NCI-H526 (cell line): ENCODE data around the gene HOXC10.

Experiments used
- DNase-seq, 2 experiments: peaks; one replicate each; lab custom pipeline; 2025; lab: John Stamatoyannopoulos, UW

Gene HOXC10

DNA sequence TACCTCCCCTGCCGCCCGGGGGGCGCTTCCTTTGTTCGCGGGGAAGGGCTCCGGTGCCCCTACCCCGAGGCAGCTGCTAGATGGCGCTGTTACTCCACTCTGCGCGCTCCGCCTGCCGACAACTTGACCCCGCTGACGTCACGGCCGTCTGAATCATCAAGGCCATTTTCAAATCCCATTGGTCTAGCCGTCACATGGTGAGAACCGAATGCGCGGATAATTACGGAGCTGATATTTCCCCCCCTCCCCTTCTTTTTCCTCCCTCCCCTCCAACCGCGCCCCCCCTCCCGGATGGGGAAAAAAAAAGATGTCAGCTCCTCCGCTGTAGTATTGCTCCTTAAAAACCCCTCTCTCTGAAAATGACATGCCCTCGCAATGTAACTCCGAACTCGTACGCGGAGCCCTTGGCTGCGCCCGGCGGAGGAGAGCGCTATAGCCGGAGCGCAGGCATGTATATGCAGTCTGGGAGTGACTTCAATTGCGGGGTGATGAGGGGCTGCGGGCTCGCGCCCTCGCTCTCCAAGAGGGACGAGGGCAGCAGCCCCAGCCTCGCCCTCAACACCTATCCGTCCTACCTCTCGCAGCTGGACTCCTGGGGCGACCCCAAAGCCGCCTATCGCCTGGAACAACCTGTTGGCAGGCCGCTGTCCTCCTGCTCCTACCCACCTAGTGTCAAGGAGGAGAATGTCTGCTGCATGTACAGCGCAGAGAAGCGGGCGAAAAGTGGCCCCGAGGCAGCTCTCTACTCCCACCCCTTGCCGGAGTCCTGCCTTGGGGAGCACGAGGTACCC is at the start of gene HOXC10:
Gene HOXC10, plus strand, starts transcription at position 246 of the 791 bp plus-strand sequence. Its CDS starts 114 bp downstream, at position 360.
- DNase-seq, result peak; percentile 98 to 99

DNA sequence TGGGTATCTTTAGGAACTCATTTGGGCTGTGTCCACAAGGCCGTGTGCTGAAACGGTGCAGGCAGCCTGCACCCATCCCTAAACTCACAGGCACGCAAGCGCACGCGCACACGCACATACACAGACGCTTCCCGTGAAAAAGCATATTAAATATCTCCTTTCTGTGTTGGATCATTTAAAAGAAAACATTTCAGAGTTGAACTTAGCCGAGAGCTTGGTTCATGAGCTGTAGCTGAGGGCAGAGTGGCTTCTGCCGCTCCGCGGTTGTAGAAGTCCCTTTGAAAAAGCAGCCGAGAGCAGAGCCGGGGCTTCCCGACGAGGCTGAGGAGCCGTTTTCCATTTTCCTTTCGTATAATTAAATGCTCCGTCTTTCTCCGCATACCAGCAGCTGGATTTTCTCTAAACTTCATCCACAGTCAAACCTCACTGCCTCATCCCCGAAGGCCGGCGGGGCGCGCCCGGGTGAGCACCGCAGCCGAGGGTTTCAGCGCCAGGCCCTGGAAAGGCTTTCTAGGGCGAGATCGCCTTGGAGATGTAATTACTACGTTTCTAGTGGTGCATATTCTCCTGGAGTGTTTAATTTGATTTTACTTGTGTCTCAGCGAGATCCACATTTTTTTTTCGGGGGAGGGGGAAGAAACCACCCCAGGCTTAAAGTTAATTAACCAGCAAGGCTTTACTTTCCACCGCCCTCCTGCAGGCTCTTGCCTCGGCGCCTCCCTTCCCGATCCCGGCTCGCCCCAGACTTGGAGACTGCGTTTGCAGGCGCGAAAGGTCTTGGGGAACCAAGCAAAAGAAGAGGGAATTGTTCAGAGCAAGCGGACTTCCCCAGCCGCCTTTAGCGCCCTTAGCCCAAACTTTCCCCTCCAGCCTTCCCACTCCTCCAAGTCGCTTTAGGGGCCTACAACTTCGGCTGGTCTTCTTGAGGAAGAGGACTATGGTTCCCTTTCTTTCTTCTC is 49.3 kb upstream of the HOXC10 start:
- no peak for DNase-seq

DNA sequence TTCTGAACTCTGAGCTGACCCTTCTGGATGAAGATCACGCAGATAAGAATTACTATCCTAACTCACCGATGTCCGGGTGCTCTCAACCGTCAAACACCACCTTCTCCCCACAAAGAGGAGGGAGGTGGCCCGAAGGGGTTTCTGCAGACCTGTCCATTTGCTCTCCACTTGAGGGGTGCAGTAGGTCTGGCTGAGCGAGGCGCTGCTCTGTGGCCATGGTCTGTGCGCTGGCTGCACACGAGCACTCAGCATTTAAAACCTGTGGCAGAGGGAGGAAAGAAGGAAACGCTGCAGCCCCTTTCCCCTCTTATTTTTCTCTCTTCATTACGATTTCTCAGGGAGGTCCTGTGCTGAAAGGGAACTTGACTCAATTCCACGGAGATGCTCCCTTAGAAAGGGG is 47.8 kb upstream of the HOXC10 start:
- DNase-seq, result no peak

DNA sequence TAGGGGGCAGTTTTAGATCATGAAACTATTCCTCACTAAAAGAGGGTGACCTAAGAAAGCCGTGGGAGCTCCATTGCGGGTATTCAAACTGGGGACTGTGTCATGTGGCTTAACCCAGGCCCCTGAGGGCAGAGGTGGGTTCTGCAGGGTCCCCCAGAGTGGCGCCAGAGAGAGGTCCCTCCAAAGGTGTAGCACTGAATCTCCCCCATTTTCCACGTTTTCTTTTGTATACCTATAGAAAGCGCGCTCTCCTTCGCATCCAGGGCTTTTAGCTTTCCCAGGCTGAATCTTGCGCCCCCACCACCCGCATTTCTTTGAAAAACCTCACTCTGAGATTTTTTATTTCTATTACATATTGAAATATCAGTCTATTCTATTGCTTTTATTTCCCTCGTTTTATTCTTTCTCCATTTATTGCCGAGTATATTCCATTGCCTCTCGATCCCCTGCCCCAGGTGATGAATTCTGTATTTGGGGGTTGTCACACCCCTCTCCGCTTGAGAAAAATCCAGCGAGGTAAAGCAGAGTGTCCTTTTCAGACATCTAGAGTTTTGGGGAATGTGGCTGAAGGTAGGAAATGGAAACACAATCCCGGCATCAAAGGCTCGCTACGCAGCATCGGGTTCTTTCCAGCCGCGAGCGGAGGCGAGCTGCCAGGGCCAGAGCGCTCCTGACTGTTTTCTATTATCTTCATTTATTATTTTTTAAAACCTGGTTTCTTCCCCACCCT is 47.2 kb upstream of the HOXC10 start:
- DNase-seq, result no peak

DNA sequence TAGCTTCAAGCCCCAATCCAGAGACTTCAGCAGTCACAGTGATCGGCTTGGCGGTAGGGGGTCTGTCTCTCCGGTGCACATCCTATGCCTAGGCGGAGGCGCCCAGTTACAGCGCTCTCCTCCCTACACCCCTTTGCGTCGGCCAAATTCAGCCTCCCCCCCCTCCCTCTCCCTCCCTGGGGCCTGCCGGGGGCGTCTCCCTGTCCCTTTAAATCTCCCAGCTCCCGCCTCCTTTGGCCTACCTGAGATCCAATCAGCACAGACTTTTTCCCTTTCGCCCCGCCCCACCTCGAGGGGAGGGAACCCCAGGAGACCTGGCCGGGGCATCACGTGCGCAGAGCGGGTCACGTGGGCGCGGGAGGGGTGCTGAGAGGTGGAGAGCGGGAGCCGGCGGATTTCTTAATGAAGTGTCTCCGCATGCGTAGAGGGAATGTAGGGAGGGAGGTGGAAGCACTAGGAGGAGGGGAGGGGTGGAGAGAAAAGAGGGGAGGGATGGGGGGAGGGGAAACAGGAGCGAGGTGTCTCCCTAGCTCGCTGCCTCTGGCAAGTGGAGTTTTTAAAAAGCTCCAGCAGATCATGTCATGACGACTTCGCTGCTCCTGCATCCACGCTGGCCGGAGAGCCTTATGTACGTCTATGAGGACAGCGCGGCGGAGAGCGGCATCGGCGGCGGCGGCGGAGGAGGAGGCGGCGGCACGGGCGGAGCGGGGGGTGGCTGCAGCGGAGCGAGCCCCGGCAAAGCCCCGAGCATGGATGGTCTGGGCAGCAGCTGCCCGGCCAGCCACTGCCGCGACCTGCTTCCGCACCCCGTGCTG is 46.4 kb upstream of the HOXC10 start, which contains the start of gene HOXC13:
Gene HOXC13, plus strand, starts transcription at position 506 of the 815 bp plus-strand sequence. Its CDS starts 76 bp downstream, at position 582.
- DNase-seq, result peak; percentile 99 to 100

DNA sequence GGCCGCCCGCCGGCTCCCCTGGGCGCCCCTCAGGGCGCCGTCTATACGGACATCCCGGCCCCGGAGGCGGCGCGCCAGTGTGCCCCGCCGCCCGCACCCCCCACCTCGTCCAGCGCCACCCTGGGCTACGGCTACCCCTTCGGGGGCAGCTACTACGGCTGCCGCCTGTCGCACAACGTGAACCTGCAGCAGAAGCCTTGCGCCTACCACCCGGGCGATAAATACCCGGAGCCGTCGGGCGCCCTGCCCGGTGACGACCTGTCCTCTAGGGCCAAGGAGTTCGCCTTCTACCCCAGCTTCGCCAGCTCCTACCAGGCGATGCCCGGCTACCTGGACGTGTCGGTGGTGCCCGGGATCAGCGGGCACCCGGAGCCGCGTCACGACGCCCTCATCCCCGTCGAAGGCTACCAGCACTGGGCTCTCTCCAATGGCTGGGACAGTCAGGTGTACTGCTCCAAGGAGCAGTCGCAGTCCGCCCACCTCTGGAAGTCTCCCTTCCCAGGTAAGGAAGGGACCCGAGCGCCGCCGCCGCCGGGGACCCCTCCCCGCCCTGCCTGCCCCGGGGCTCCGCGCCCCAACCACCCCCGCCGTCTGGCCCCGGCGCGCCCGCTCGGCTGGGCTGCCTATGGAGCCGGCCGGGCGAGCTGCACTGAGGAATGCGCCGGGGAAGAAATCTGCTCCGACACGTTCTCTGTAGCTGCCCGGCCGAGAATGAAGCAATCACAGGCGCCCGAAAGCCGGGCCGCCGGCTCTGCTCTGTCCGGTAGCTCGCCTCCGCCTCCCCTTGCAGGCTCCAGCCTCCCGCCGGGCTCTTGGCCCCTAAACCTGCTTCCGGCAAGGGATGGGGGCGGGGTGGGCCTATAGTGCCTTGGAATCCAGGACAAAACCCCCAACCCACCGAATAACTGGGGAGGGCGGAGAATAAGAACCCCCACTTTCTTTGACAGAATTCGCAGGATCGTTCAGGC is 45.5 kb upstream of the HOXC10 start:
- no peak for DNase-seq

GRCh38 chr12:53940443-53941014 is 44.4 kb upstream of the HOXC10 start:
- DNase-seq, result no peak

- DNase-seq, result no peak
Observed at GRCh38 chr12:53941187-53941586, 43.8 kb upstream of the HOXC10 start.

GRCh38 chr12:53941750-53942149 is 43.2 kb upstream of the HOXC10 start:
- no peak for DNase-seq

- DNase-seq, result no peak
Observed at GRCh38 chr12:53942467-53942997, 42.4 kb upstream of the HOXC10 start.

- DNase-seq, result no peak
Observed at GRCh38 chr12:53944209-53944608, 40.7 kb upstream of the HOXC10 start.

DNA sequence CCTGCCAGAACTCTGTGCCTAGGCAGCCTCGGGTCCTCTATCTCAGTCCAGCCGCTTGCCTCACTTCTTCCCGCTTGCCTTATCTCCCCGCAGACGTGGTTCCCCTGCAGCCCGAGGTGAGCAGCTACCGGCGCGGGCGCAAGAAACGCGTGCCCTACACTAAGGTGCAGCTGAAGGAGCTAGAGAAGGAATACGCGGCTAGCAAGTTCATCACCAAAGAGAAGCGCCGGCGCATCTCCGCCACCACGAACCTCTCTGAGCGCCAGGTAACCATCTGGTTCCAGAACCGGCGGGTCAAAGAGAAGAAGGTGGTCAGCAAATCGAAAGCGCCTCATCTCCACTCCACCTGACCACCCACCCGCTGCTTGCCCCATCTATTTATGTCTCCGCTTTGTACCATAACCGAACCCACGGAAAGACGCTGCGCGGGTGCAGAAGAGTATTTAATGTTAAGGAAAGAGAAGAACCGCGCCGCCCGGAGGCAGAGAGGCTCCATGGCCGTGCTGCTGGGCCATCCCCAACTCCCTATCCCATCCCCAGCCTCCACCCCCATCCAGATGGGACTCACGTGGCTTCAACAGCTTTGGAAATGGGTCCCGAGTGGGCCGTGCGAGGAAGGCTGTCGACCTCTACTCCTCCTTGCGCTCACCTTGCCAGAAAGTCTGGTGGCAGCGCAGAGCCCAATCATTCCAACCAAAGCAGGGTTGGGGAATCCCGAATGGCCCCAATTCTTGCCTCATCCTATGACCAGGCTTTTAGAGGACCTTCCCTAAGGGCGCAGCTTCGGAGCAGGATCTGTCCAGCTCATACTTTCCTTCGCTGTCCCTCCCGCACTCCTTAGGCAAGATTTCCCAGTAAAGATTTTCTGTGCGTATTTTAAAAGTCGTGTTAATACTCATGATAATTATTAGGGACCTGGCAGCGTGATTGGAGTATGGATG is 39.8 kb upstream of the HOXC10 start:
- DNase-seq, result no peak

DNA sequence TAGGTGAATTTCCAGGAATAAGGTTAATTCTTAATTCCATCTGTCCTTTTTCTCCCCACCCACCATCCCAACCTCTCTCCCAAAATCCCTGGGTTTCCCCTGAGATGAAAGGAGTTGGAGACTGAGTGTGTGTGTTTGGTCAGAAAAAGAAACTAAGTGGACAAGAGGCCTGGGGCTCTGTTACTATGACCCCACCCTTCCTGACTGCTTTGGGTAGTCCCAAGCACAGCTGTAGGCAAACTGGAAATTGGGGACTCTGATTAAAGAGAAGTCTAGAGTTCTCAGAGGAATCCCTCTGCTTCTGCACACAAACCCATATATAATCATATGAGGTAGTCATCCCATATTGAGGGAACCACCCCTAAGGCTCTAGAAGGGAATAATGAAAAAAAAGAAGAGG is 37.2 kb upstream of the HOXC10 start:
- no peak for DNase-seq

DNA sequence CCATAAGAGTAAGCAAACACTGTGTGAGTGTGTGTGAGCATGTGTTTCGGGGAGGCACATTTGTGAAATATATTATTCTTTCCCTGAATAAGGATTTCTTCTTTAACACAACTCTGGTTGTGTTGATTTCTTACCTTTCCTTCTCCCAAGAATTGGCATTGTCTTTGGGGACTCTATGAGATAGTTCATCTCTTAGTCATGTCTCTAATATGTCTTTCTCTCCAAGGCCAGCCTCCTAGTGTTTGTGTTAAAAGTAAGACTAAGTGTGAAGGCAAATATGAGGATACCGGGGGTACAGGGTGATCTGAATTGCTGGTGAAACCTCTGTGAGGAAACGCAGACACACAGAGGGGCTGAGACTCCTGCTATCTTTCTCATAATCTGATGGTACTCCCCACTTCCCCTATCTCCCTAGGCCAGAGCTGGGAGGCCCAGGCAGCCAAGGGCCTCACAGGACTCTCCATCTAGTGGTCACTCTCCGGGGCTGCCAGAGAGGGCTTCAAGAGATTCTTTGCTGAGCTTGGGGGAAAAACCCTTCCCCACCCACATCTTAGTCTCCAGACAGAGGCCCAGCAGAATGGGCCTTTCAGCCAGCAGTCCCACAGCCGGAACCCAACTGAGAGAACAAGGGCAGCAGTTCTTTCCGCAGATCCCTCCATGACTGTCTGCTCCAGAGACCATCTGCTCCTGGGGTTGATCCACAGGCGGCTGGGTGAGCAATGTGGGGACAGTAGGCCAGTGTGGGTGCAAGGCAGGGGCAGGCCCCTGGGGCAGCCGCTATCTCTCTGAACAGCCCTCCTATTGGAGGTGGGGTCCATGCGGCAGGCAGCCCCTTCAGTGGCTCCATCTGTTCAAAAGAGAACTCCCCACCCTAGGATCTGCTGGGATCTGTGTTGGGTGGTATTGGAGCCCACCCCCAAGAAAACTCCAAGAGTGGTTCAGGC is 36.0 kb upstream of the HOXC10 start:
- DNase-seq, result no peak

GRCh38 chr12:53949631-53950436 is 35.1 kb upstream of the HOXC10 start:
- no peak for DNase-seq

- no peak for DNase-seq
Observed at GRCh38 chr12:53950437-53950773, 34.5 kb upstream of the HOXC10 start.
